Measurements from ENCODE around the gene ABCD3. TPM values are rescaled to one million over a fixed set of nuclear protein-coding genes. Genes with fewer than 3 reads are reported as not detected.

ABCD3 gene
- polyA plus RNA-seq, 3 donors = 7.8 to 24.9 (median 21.0) TPM

- Histone ChIP-seq H3K36me3 (replicated peaks in 1 of 2; ENCODE audit: control insufficient read depth in 1 of 2, insufficient read depth in 2 of 2, low read length in 2 of 2) (peaks cover 9 to 13% of the 10 kb centered on the region in 2 donors), H3K79me2 (ENCODE audit: insufficient read depth, low read length) (no peaks in the 10 kb centered on the region), H3K9me3 (replicated peaks in 1 of 2; ENCODE audit: control insufficient read depth in 1 of 2, insufficient read depth in 1 of 2, low read length in 2 of 2) (no peaks in the 10 kb centered on the region), H3K27me3 (ENCODE audit: control insufficient read depth in 2 of 2, insufficient read depth in 2 of 2, low read length in 2 of 2) (no peaks in the 10 kb centered on the region), H2AFZ (ENCODE audit: insufficient read depth, low read depth, low read length, poor library complexity, severe bottlenecking) (no peak overlapping the region), H3K4me2 (replicated peaks; ENCODE audit: extremely low read depth, low read length, poor library complexity, severe bottlenecking) (no peak overlapping the region), H3K4me1 (ENCODE audit: control insufficient read depth in 1 of 2, insufficient read depth in 2 of 2, low read length in 2 of 2) (peaks cover 0 to 5% of the 10 kb centered on the region in 2 donors), H3K9ac (ENCODE audit: insufficient read depth, low read length, poor library complexity, severe bottlenecking) (no peak overlapping the region), H4K20me1 (ENCODE audit: insufficient read depth, low read length) (no peaks in the 10 kb centered on the region), H3K27ac (ENCODE audit: low read depth in 1 of 2, low read length in 2 of 2) (no peak overlapping the region), H3K4me3 (replicated peaks in 1 of 3; ENCODE audit: low read depth in 2 of 3, low read length in 3 of 3) (no peak overlapping the region)
- H3K36me3 Mint-ChIP-seq = peaks cover 12 to 13% of the 10 kb centered on the region in 2 donors
- peak; percentile 34 for TF ChIP-seq CTCF (IDR thresholded peaks at IDR 0.05)
- no peak overlapping the region for H3K4me3 Mint-ChIP-seq
- WGBS (ENCODE audit: insufficient coverage) = no CpG with 5 or more reads among the region's 4 CpGs
- peaks cover 11% of the 10 kb centered on the region for H3K4me1 Mint-ChIP-seq
- H3K27ac Mint-ChIP-seq = no peak overlapping the region
- intact Hi-C loops (cut with micrococcal nuclease) = loop anchor here (5.0 to 10.0 kb wide), 2 partner anchors 282 to 285 kb away; no protein-coding TSS in a partner anchor
- DNase-seq = peak in 2 of 3 donors; percentile 31 to 37
- H3K27me3 Mint-ChIP-seq (ENCODE audit: low read depth in 3 of 3) = peaks cover 0 to 3% (median 1%) of the 10 kb centered on the region in 3 donors
- peaks cover 0 to 2% (median 0%) of the 10 kb centered on the region in 7 donors for H3K9me3 Mint-ChIP-seq
These were observed 104.1 kb downstream of the ABCD3 start for GRCh38 chr1:94522304-94522703.

GRCh38 chr1:94524531-94524930, 106.3 kb downstream of the ABCD3 start:
- peak overlapping the region in 1 of 2 donors; percentile 19 for H3K4me3 Mint-ChIP-seq
- Histone ChIP-seq H3K4me2 (replicated peaks; ENCODE audit: extremely low read depth, low read length, poor library complexity, severe bottlenecking) (no peak overlapping the region), H3K9me3 (replicated peaks in 1 of 2; ENCODE audit: control insufficient read depth in 1 of 2, insufficient read depth in 1 of 2, low read length in 2 of 2) (no peaks in the 10 kb centered on the region), H3K4me1 (ENCODE audit: control insufficient read depth in 1 of 2, insufficient read depth in 2 of 2, low read length in 2 of 2) (peaks cover 0 to 5% of the 10 kb centered on the region in 2 donors), H3K9ac (ENCODE audit: insufficient read depth, low read length, poor library complexity, severe bottlenecking) (no peak overlapping the region), H3K4me3 (replicated peaks in 1 of 3; ENCODE audit: low read depth in 2 of 3, low read length in 3 of 3) (no peak overlapping the region), H3K27me3 (ENCODE audit: control insufficient read depth in 2 of 2, insufficient read depth in 2 of 2, low read length in 2 of 2) (no peaks in the 10 kb centered on the region), H3K27ac (ENCODE audit: low read depth in 1 of 2, low read length in 2 of 2) (no peak overlapping the region), H2AFZ (ENCODE audit: insufficient read depth, low read depth, low read length, poor library complexity, severe bottlenecking) (no peak overlapping the region), H3K79me2 (ENCODE audit: insufficient read depth, low read length) (no peaks in the 10 kb centered on the region), H4K20me1 (ENCODE audit: insufficient read depth, low read length) (no peaks in the 10 kb centered on the region), H3K36me3 (replicated peaks in 1 of 2; ENCODE audit: control insufficient read depth in 1 of 2, insufficient read depth in 2 of 2, low read length in 2 of 2) (peaks cover 0 to 9% of the 10 kb centered on the region in 2 donors)
- peaks cover 7 to 11% of the 10 kb centered on the region in 2 donors for H3K36me3 Mint-ChIP-seq
- peaks cover 0 to 3% (median 1%) of the 10 kb centered on the region in 3 donors for H3K27me3 Mint-ChIP-seq (ENCODE audit: low read depth in 3 of 3)
- H3K4me1 Mint-ChIP-seq = peaks cover 11% of the 10 kb centered on the region
- 38% methylated on average over 2 of the region's 6 CpGs for WGBS (ENCODE audit: insufficient coverage)
- no peak for TF ChIP-seq CTCF (IDR thresholded peaks at IDR 0.05)
- no peak overlapping the region for H3K27ac Mint-ChIP-seq
- intact Hi-C loops (cut with micrococcal nuclease) = loop anchor here (5.0 to 10.0 kb wide), 2 partner anchors 280 to 283 kb away; no protein-coding TSS in a partner anchor
- no peak for DNase-seq
- peaks cover 0 to 2% (median 0%) of the 10 kb centered on the region in 7 donors for H3K9me3 Mint-ChIP-seq
